Peyer's patch (tissue), 4 donors: ENCODE data around the gene CCDC177.

Experiments used
- POLR2A ChIP-seq, 2 donors: fragments of 450-650 bp; IDR thresholded peaks; one replicate each; pipeline ENCODE4 v1.5.1; 2017; ENCODE audit warnings: antibody characterized with exemption in 2 of 2, mild to moderate bottlenecking in 2 of 2, moderate library complexity in 2 of 2
- TF ChIP-seq, protein P1 (sequence below), 6 experiments: fragments of 450-650 bp in 4 of 6; fragments of 200-600 bp in 2 of 6; sonication (generic) in 1 of 6; IDR thresholded peaks; one replicate each; pipeline ENCODE4 v1.5.1; 2017 to 2019; ENCODE audit warnings: antibody characterized with exemption in 6 of 6, mild to moderate bottlenecking in 3 of 6, moderate library complexity in 1 of 6

GRCh38 chr14:69561893-69562292 is 12.8 kb downstream of the CCDC177 start:
- TF ChIP-seq, protein P1, sequence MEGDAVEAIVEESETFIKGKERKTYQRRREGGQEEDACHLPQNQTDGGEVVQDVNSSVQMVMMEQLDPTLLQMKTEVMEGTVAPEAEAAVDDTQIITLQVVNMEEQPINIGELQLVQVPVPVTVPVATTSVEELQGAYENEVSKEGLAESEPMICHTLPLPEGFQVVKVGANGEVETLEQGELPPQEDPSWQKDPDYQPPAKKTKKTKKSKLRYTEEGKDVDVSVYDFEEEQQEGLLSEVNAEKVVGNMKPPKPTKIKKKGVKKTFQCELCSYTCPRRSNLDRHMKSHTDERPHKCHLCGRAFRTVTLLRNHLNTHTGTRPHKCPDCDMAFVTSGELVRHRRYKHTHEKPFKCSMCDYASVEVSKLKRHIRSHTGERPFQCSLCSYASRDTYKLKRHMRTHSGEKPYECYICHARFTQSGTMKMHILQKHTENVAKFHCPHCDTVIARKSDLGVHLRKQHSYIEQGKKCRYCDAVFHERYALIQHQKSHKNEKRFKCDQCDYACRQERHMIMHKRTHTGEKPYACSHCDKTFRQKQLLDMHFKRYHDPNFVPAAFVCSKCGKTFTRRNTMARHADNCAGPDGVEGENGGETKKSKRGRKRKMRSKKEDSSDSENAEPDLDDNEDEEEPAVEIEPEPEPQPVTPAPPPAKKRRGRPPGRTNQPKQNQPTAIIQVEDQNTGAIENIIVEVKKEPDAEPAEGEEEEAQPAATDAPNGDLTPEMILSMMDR (IDR thresholded peaks at IDR 0.05) = no peak
- TF ChIP-seq POLR2A (IDR thresholded peaks at IDR 0.05) = no peak
